NCI-H748 (cell line): ENCODE measurements around the gene DDX19B.
"Not testable (repeated sequence)": the region's sequence is repeated elsewhere in the genome, so short reads cannot be mapped to it uniquely, and the experiment has no call there.

ENCODE experiments used
- DNase-seq: peaks from one replicate; lab custom pipeline; 2025; ENCODE audit not compliant: unreplicated experiment; lab: John Stamatoyannopoulos, UW

The DDX19B gene

GRCh38 chr16:70298988-70299938 lies at the start of gene DDX19B:
Gene DDX19B (plus strand): TSS chr16:70299186. CDS start chr16:70299298, 112 bp downstream.
- DNase-seq, result peak; percentile 79

- not testable (repeated sequence) for DNase-seq
Observed at GRCh38 chr16:70249697-70250096, 49.3 kb upstream of the DDX19B start.

- DNase-seq, result peak; percentile 52
Observed at GRCh38 chr16:70250748-70251628, 48.0 kb upstream of the DDX19B start.

- peak; percentile 92 for DNase-seq
Observed at GRCh38 chr16:70251629-70252354, 47.2 kb upstream of the DDX19B start, which contains the start of gene EXOSC6. Gene EXOSC6 (minus strand): TSS chr16:70251940. CDS start chr16:70251900, 40 bp downstream.

- no peak for DNase-seq
Observed at GRCh38 chr16:70252355-70252988, 46.5 kb upstream of the DDX19B start.

- no peak for DNase-seq
Observed at GRCh38 chr16:70253291-70254106, 45.5 kb upstream of the DDX19B start.

- DNase-seq, result no peak
Observed at GRCh38 chr16:70254180-70254964, 44.6 kb upstream of the DDX19B start.

GRCh38 chr16:70254965-70255286 lies 44.1 kb upstream of the DDX19B start:
- no peak for DNase-seq

- no peak for DNase-seq
Observed at GRCh38 chr16:70255574-70255973, 43.4 kb upstream of the DDX19B start.

GRCh38 chr16:70257391-70257790 lies 41.6 kb upstream of the DDX19B start:
- no peak for DNase-seq

GRCh38 chr16:70258065-70258464 lies 40.9 kb upstream of the DDX19B start:
- no peak for DNase-seq

GRCh38 chr16:70258946-70259345 lies 40.0 kb upstream of the DDX19B start:
- no peak for DNase-seq

- not testable (repeated sequence) for DNase-seq
Observed at GRCh38 chr16:70259903-70260302, 39.1 kb upstream of the DDX19B start.

GRCh38 chr16:70267516-70267915 lies 31.5 kb upstream of the DDX19B start:
- peak; percentile 31 for DNase-seq

GRCh38 chr16:70267922-70268321 lies 31.1 kb upstream of the DDX19B start:
- not testable (repeated sequence) for DNase-seq

- no peak for DNase-seq
Observed at GRCh38 chr16:70269471-70269870, 29.5 kb upstream of the DDX19B start.

- no peak for DNase-seq
Observed at GRCh38 chr16:70270176-70270575, 28.8 kb upstream of the DDX19B start.

GRCh38 chr16:70271696-70272095 lies 27.3 kb upstream of the DDX19B start:
- no peak for DNase-seq

- DNase-seq, result no peak
Observed at GRCh38 chr16:70276392-70276791, 22.6 kb upstream of the DDX19B start.
